Tibial nerve (tissue), 4 donors: ENCODE data around the gene STRADB. TPM values are rescaled to one million over a fixed set of nuclear protein-coding genes. Genes with fewer than 3 reads are reported as not detected.
A peak's percentile ranks its signal among the peaks of the same experiment; 100 is the strongest.

Experiments
- DNase-seq, 2 donors: peaks; one replicate each; pipeline ENCODE4 v3.0.0-alpha.2; 2019; ENCODE audit warnings: low spot score in 2 of 2
- H3K27ac ChIP-seq, 4 donors: fragments of 200-600 bp; sonication (generic) in 3 of 4; one replicate each; pipeline ENCODE4 v1.5.1; 2017 to 2019; ENCODE audit warnings: mild to moderate bottlenecking in 1 of 4
- H3K27me3 ChIP-seq, 2 donors: fragments of 200-600 bp; sonication (generic) in 1 of 2; one replicate each; pipeline versions ENCODE4 v1.5.1 to v1.6.0; 2017 to 2019
- H3K36me3 ChIP-seq, 3 donors: fragments of 200-600 bp; sonication (generic); one replicate each; pipeline ENCODE4 v1.5.1; 2018 to 2019
- H3K4me1 ChIP-seq, 4 donors: fragments of 200-600 bp; sonication (generic) in 3 of 4; one replicate each; pipeline ENCODE4 v1.5.1; 2017 to 2019
- H3K4me3 ChIP-seq, 4 donors: fragments of 200-600 bp; sonication (generic) in 3 of 4; one replicate each; pipeline ENCODE4 v1.5.1; 2017 to 2019; ENCODE audit warnings: mild to moderate bottlenecking in 1 of 4, moderate library complexity in 1 of 4
- H3K9me3 ChIP-seq, 4 donors: fragments of 200-600 bp; sonication (generic) in 3 of 4; one replicate each; pipeline ENCODE4 v1.5.1; 2017 to 2019
- EP300 ChIP-seq, 2 donors: sonication (generic); formaldehyde crosslinking; IDR thresholded peaks; one replicate each; pipeline ENCODE4 v1.6.1; 2017; ENCODE audit warnings: antibody characterized with exemption in 2 of 2, mild to moderate bottlenecking in 1 of 2
- POLR2A ChIP-seq, 2 donors: fragments of 450-650 bp; IDR thresholded peaks; one replicate each; pipeline ENCODE4 v1.6.1; 2017; ENCODE audit warnings: antibody characterized with exemption in 2 of 2, mild to moderate bottlenecking in 2 of 2, moderate library complexity in 2 of 2
- WGBS, 2 donors: methylation state at CpG; one replicate each; pipeline ENCODE4 v1.1.5; 2018; 5-methylcytosine and 5-hydroxymethylcytosine counted together
- total RNA-seq, 4 donors: library from RNA; depleted of rRNA; stranded (reverse); fragments of >200 nt; gene quantifications; one replicate each; pipeline ENCODE4 v1.1.0, GENCODE V29; 2016
- TF ChIP-seq, protein P1 (sequence below), 5 experiments: fragments of 200-600 bp in 3 of 5; fragments of 450-650 bp in 2 of 5; sonication (generic) in 3 of 5; IDR thresholded peaks; one replicate each; pipeline ENCODE4 v1.5.1; 2016 to 2019; ENCODE audit warnings: antibody characterized with exemption in 5 of 5, mild to moderate bottlenecking in 3 of 5, moderate library complexity in 2 of 5

STRADB gene
- total RNA-seq, 4 donors from 2014 or later: 12.6 to 24.9 (median 20.0) TPM

DNA sequence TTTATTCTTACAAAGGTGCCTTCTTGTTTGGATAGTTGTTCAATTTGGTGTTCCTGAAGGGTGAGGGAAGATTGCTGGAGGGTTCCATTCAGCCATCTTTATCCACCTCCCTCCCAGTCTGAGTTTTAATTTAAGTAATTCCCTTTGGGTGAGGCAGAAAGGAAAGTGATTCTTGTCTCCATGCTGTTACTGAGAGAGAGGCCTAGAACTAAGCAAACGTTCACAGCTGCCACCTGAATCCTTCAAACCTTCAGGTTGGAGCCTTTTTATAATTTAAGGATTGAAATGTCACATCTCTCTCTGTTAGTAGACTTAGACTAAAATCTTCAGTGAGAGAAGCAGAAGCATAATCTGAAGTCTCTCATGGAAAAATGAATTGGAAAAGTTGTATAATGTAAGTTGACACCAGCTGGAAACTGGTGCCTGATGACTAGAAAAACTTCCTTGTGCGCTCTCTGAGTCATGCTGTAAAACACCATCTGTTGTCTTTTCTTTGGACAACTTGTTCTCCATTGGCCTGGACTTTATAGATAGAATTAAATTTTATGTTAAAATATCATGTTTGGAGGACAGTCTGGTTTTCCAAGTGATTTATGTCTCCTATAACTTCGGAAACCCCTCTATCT is 14.6 kb downstream of the STRADB start:
- 61 to 71% methylated on average over 3 of the region's 3 CpGs for WGBS, 2 donors
- TF ChIP-seq, protein P1, sequence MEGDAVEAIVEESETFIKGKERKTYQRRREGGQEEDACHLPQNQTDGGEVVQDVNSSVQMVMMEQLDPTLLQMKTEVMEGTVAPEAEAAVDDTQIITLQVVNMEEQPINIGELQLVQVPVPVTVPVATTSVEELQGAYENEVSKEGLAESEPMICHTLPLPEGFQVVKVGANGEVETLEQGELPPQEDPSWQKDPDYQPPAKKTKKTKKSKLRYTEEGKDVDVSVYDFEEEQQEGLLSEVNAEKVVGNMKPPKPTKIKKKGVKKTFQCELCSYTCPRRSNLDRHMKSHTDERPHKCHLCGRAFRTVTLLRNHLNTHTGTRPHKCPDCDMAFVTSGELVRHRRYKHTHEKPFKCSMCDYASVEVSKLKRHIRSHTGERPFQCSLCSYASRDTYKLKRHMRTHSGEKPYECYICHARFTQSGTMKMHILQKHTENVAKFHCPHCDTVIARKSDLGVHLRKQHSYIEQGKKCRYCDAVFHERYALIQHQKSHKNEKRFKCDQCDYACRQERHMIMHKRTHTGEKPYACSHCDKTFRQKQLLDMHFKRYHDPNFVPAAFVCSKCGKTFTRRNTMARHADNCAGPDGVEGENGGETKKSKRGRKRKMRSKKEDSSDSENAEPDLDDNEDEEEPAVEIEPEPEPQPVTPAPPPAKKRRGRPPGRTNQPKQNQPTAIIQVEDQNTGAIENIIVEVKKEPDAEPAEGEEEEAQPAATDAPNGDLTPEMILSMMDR (IDR thresholded peaks at IDR 0.05): no peak
- TF ChIP-seq EP300 (IDR thresholded peaks at IDR 0.05): peak in 1 of 2 donors; percentile 10
- TF ChIP-seq POLR2A (IDR thresholded peaks at IDR 0.05): no peak
- Histone ChIP-seq H3K4me3 (no peak overlapping the region), H3K9me3 (peaks cover 0 to 5% (median 0%) of the 10 kb centered on the region in 4 donors), H3K27ac (peak overlapping the region in 3 of 4 donors; percentile 0 to 41 (median 35)), H3K27me3 (no peaks in the 10 kb centered on the region), H3K36me3 (peaks cover 0 to 89% (median 0%) of the 10 kb centered on the region in 3 donors), H3K4me1 (peaks cover 0 to 11% (median 0%) of the 10 kb centered on the region in 4 donors)
- DNase-seq: no peak

DNA sequence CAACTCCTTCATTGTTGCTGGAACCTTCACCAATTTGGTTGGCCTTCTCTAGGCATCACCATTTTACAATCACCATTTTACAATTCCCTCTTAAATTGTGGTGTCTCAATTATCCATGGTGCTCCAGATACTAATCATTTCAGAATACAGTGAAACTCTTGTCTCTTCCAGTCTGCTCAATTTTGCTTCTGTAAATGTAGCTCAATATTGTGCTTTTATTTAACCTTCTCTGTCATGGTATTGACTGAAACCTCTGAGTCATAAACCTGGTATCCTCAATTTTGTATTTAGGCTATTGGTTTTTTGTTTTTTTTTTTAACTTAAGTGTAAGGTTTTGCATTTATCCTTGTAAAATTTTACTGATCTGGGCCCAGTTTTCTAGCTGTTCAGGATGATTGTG is 16.1 kb downstream of the STRADB start:
- H3K4me1 ChIP-seq: peaks cover 0 to 11% (median 0%) of the 10 kb centered on the region in 4 donors
- TF ChIP-seq POLR2A (IDR thresholded peaks at IDR 0.05) (no peak), EP300 (IDR thresholded peaks at IDR 0.05) (no peak)
- TF ChIP-seq, protein P1 (IDR thresholded peaks at IDR 0.05): no peak
- H3K27ac ChIP-seq: no peak overlapping the region
- no peak overlapping the region for H3K4me3 ChIP-seq
- no peak for DNase-seq
- no peaks in the 10 kb centered on the region for H3K9me3 ChIP-seq
- no peaks in the 10 kb centered on the region for H3K27me3 ChIP-seq
- H3K36me3 ChIP-seq: peaks cover 0 to 91% (median 0%) of the 10 kb centered on the region in 3 donors

DNA sequence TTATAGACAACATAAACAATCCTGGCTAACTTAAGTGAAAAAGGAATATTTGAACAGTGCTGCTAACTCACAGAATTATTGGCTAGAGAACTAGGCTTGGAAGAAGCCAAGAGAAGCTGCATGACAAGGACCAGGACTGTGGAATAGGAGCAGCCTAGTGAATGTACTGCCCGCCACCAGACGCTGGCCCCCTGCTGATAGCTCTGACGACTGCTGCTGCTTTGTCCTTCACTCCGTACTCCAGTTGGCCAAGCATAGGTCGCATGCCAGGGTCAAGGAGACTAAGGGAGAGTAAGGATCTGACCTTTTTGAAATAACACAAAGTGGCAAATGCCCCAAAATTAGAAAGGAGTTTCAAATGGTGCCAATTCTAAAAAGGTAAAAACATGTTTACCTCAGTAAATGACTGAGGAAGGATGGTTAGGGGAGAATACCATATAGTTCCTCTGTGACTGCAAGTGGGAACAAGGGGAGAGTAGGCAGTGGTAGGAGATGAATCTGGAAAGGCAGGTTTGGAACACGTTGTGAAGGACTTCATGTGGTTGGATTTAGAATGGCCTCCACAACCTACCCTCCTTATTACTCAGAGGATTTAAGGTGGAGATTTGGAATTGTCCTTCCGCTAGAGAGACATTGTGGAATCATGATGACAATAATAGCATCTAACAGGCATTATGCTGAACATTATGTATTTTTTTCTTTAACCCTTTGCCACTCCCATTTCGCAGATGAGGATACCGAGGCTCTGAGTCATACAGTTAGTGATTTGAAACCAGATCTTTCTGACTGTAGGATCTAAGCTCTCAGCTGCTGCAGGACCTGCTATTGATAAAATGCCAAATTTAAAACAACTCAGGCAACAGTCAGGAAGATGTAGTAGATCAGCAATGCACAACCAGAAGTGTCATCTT is 19.5 kb downstream of the STRADB start:
- no peak for DNase-seq
- no peak overlapping the region for H3K27ac ChIP-seq

DNA sequence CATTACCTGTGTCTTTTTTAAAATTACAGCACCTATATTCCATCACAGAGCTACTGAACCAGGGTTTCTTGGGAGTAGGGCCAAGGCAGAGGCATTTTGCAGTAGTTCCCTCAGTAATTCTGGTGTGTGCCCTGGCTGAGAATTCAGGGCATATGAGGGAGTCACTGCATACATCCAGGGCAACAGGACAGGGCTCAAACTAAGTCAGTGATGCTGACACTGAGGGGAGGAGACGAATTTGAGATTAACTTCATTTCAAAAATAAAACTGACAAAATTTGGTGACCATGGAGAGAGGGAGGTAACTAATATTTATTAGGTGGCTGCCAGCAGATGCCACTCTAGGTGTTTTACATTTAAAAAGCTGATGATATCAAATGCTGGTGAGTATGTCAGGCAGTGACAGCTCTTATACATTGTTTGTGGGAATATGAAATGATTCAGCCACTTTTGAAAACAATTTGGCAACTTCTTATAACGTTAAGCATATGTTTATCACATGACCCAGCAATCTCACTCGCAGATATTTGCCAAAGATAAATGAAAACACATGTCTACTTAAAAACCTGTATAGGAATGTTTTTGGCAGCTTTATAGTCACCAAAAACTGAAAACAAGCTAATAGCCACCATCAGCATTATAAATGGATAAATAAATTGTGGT is 20.3 kb downstream of the STRADB start:
- H3K27ac ChIP-seq: no peak overlapping the region
- H3K9me3 ChIP-seq: no peaks in the 10 kb centered on the region
- peaks cover 0 to 89% (median 0%) of the 10 kb centered on the region in 3 donors for H3K36me3 ChIP-seq
- TF ChIP-seq EP300 (IDR thresholded peaks at IDR 0.05) (no peak), POLR2A (IDR thresholded peaks at IDR 0.05) (no peak)
- TF ChIP-seq, protein P1 (IDR thresholded peaks at IDR 0.05): no peak
- DNase-seq: no peak
- WGBS, 2 donors: 66 to 70% methylated on average over 3 of the region's 3 CpGs
- H3K27me3 ChIP-seq: no peaks in the 10 kb centered on the region
- H3K4me3 ChIP-seq: no peak overlapping the region
- H3K4me1 ChIP-seq: no peaks in the 10 kb centered on the region

More for the DNA sequence above, 19.5 kb downstream of the STRADB start:
- WGBS, 2 donors: 76 to 81% methylated on average over 9 of the region's 9 CpGs
- H3K4me1 ChIP-seq: no peaks in the 10 kb centered on the region
- peaks cover 0 to 91% (median 0%) of the 10 kb centered on the region in 3 donors for H3K36me3 ChIP-seq
- H3K4me3 ChIP-seq: no peak overlapping the region
- TF ChIP-seq, protein P1 (IDR thresholded peaks at IDR 0.05): no peak
- no peak for TF ChIP-seq POLR2A (IDR thresholded peaks at IDR 0.05)
- TF ChIP-seq EP300 (IDR thresholded peaks at IDR 0.05): no peak
- no peaks in the 10 kb centered on the region for H3K9me3 ChIP-seq
- no peaks in the 10 kb centered on the region for H3K27me3 ChIP-seq
